Gastroesophageal sphincter (tissue), 3 donors: Measurements from ENCODE around the gene SYT14.

Experiments used
- CTCF ChIP-seq, 4 experiments: fragments of 200-600 bp in 2 of 4; fragments of 450-650 bp in 2 of 4; sonication (generic) in 1 of 4; IDR thresholded peaks; one replicate each; pipeline ENCODE4 v1.5.1; 2017 to 2019; ENCODE audit warnings: antibody characterized with exemption in 4 of 4, mild to moderate bottlenecking in 2 of 4, moderate library complexity in 2 of 4
- POLR2A ChIP-seq, 2 donors: fragments of 450-650 bp; IDR thresholded peaks; one replicate each; pipeline ENCODE4 v1.6.1; 2017; ENCODE audit warnings: antibody characterized with exemption in 2 of 2, mild to moderate bottlenecking in 2 of 2, moderate library complexity in 1 of 2

GRCh38 chr1:209962856-209963255 lies 24.8 kb downstream of the SYT14 start:
- TF ChIP-seq CTCF (IDR thresholded peaks at IDR 0.05) (no peak), POLR2A (IDR thresholded peaks at IDR 0.05) (no peak)
